GM18858 (cell line): Measurements from ENCODE around the gene KRTAP20-3.

Source experiments
- ATAC-seq: cut with Tn5 transposase; IDR thresholded peaks from one replicate; pipeline ENCODE4 v1.9.1; 2021; ENCODE audit not compliant: unreplicated experiment

The KRTAP20-3 gene

DNA sequence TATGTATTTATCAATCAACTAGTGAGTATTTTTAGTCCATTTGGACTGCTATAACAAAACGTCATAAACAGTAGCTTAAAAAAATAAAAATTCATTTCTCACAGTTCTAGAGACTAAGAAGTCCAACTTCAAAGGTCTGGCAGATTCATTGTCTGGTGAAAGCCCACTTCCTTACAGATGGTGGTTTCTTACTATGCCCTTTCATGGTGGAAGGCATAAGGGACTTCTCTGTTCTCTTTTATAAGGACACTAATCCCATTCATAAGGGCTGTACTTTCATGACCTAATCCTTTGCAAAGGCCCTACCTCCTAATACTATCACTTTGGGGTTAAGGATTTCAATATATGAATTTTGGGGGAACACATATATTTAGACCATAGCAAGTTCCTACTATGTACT is 37.9 kb downstream of the KRTAP20-3 start:
- no peak for ATAC-seq

DNA sequence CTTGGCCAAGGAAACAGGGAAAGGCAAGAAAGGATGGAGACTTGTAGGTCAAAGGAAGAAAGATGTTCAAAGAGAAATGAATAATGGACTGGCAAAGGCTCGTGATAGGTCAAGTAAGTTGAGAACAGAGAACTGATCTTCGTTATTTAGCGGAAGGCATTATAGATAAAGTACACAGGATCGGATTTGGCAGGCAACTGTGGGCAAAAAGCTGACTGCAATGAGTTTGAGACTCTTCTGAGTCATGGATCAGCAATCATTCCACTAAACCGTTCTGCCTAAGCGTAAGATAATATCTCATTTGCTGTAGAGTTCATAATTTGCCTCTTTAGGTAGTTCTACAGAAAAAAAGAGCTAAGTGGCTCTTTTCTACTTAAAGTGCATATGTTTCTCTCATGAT is 41.8 kb downstream of the KRTAP20-3 start:
- ATAC-seq, result no peak

DNA sequence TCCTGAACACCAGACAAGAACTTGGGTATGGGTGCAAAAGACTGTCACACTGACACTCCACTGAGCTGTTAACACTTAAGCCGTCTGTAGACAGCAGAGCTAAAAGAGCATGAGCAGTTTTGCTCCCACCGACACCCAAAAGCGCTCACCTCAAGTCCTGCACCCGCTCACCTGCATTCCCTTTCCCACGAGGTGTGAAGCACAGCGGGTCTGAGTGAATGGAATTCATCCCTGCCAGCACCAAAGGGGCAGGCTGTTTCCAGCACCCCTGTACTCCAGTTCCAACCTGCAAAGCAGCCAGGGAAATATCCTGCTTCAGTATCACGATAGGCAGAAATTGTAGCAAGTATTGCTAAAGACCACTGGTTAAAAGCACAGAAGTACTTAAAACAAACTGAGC is 47.2 kb downstream of the KRTAP20-3 start:
- no peak for ATAC-seq
